ENCODE measurements around the gene PDIK1L. TPM values are rescaled to one million over a fixed set of nuclear protein-coding genes. Genes with fewer than 3 reads are reported as not detected.

The PDIK1L gene
- total and polyA plus RNA-seq, 9 of the 15 experiments (the other 6 are each of a cell fraction or from before 2014, with no cell fraction given) = 12.8 to 30.2 (median 21.5) TPM

DNA sequence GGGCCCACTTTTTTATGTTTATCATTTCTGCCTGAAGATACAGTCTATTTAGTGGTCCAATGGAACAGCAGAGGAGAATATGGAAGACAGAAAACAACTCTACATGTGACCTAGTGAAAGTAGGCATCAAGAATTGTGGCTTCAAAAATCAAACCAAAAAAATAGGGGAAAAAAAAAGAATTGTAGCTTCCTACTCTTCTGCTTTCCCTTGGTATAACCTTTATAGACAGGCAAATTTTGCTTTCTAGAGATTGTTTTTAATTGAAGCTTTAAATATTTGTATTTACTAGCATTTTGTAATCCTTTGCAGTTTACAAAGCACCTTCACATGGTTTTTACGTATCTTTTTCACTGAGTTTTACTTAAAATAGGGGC lies 14.3 kb downstream of the PDIK1L start (continued):
- TF ChIP-seq, protein P1, sequence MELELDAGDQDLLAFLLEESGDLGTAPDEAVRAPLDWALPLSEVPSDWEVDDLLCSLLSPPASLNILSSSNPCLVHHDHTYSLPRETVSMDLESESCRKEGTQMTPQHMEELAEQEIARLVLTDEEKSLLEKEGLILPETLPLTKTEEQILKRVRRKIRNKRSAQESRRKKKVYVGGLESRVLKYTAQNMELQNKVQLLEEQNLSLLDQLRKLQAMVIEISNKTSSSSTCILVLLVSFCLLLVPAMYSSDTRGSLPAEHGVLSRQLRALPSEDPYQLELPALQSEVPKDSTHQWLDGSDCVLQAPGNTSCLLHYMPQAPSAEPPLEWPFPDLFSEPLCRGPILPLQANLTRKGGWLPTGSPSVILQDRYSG (tag; conservative IDR thresholded peaks at IDR 0.05; ENCODE audit: low read depth) = peak; percentile 83
- TF ChIP-seq ZNF77 (CRISPR knock-in tag; IDR thresholded peaks at IDR 0.05) = peak; percentile 18; the same call in 1 of the 2 replicates
- TF ChIP-seq ZNF764 (CRISPR knock-in tag; IDR thresholded peaks at IDR 0.05; ENCODE audit: low read depth) = no peak
- TF ChIP-seq RNF2 (IDR thresholded peaks at IDR 0.05) = no peak
- TF ChIP-seq ZNF398 (CRISPR knock-in tag; IDR thresholded peaks at IDR 0.05) = peak; percentile 24; the same call in 1 of the 2 replicates
- TF ChIP-seq SAFB2 (IDR thresholded peaks at IDR 0.05; ENCODE audit: borderline replicate concordance, low read depth, low read length, severe bottlenecking) = no peak
- TF ChIP-seq, protein P2, sequence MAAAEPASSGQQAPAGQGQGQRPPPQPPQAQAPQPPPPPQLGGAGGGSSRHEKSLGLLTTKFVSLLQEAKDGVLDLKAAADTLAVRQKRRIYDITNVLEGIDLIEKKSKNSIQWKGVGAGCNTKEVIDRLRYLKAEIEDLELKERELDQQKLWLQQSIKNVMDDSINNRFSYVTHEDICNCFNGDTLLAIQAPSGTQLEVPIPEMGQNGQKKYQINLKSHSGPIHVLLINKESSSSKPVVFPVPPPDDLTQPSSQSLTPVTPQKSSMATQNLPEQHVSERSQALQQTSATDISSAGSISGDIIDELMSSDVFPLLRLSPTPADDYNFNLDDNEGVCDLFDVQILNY (CRISPR knock-in tag; IDR thresholded peaks at IDR 0.05) = no peak
- TF ChIP-seq, protein P3, sequence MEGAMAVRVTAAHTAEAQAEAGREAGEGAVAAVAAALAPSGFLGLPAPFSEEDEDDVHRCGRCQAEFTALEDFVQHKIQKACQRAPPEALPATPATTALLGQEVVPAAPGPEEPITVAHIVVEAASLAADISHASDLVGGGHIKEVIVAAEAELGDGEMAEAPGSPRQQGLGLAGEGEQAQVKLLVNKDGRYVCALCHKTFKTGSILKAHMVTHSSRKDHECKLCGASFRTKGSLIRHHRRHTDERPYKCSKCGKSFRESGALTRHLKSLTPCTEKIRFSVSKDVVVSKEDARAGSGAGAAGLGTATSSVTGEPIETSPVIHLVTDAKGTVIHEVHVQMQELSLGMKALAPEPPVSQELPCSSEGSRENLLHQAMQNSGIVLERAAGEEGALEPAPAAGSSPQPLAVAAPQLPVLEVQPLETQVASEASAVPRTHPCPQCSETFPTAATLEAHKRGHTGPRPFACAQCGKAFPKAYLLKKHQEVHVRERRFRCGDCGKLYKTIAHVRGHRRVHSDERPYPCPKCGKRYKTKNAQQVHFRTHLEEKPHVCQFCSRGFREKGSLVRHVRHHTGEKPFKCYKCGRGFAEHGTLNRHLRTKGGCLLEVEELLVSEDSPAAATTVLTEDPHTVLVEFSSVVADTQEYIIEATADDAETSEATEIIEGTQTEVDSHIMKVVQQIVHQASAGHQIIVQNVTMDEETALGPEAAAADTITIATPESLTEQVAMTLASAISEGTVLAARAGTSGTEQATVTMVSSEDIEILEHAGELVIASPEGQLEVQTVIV (CRISPR knock-in tag; IDR thresholded peaks at IDR 0.05; ENCODE audit: borderline replicate concordance) = 0 out of 2 replicates have a peak, but pooled peaks have one; percentile 56
- no peak; a peak in 1 of 4 replicates for TF ChIP-seq MAZ (CRISPR knock-in tag; conservative IDR thresholded peaks at IDR 0.05 in 1 of 2, IDR thresholded peaks at IDR 0.05 in 1 of 2)
- TF ChIP-seq GATAD2A (IDR thresholded peaks at IDR 0.05) = no peak
- TF ChIP-seq DMBX1 (CRISPR knock-in tag; IDR thresholded peaks at IDR 0.05; ENCODE audit: borderline replicate concordance) = peak; percentile 17; the same call in 1 of the 2 replicates
- no peak for TF ChIP-seq TCF7 (IDR thresholded peaks at IDR 0.05; ENCODE audit: borderline replicate concordance)
- no peak for TF ChIP-seq NR2C1 (IDR thresholded peaks at IDR 0.05)
- 0 out of 2 replicates have a peak, but pooled peaks have one; percentile 5 for TF ChIP-seq NR2C1 (tag; IDR thresholded peaks at IDR 0.05)
- TF ChIP-seq, protein P4, sequence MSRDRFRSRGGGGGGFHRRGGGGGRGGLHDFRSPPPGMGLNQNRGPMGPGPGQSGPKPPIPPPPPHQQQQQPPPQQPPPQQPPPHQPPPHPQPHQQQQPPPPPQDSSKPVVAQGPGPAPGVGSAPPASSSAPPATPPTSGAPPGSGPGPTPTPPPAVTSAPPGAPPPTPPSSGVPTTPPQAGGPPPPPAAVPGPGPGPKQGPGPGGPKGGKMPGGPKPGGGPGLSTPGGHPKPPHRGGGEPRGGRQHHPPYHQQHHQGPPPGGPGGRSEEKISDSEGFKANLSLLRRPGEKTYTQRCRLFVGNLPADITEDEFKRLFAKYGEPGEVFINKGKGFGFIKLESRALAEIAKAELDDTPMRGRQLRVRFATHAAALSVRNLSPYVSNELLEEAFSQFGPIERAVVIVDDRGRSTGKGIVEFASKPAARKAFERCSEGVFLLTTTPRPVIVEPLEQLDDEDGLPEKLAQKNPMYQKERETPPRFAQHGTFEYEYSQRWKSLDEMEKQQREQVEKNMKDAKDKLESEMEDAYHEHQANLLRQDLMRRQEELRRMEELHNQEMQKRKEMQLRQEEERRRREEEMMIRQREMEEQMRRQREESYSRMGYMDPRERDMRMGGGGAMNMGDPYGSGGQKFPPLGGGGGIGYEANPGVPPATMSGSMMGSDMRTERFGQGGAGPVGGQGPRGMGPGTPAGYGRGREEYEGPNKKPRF (IDR thresholded peaks at IDR 0.05; ENCODE audit: low read depth, low read length) = no peak
- no peak for TF ChIP-seq MYBL2 (IDR thresholded peaks at IDR 0.05; ENCODE audit: low read depth)
- no peak for TF ChIP-seq MYBL2 (CRISPR knock-in tag; IDR thresholded peaks at IDR 0.05; ENCODE audit: borderline replicate concordance)
- no peak for TF ChIP-seq BRF1 (IDR thresholded peaks at IDR 0.05; ENCODE audit: borderline replicate concordance, extremely low read depth, insufficient read length)
- no peak for TF ChIP-seq PHB (CRISPR knock-in tag; IDR thresholded peaks at IDR 0.05)
- TF ChIP-seq ZKSCAN3 (CRISPR knock-in tag; IDR thresholded peaks at IDR 0.05) = peak; percentile 6; the same call in 1 of the 2 replicates
- TF ChIP-seq ZNF668 (CRISPR knock-in tag; IDR thresholded peaks at IDR 0.05) = 0 out of 2 replicates have a peak, but pooled peaks have one; percentile 50
